GM12864 (cell line): ENCODE data around the gene FITM1.

Experiments
- DNase-seq: peaks from one replicate; pipeline ENCODE4 v3.0.0-alpha.2; 2011; ENCODE audit warnings: low read depth
- H3K4me3 ChIP-seq: 2 replicates; pipeline ENCODE4 v1.5.1; 2011; ENCODE audit warnings: mild to moderate bottlenecking, low read depth, low read length, control low read depth
- TF ChIP-seq, protein P1 (sequence below): IDR thresholded peaks from 2 replicates; pipeline ENCODE4 v1.5.1; 2011; ENCODE audit warnings: low read depth, mild to moderate bottlenecking, moderate library complexity, low read length, control low read depth, inconsistent platforms; ENCODE audit errors: missing control alignments

FITM1 gene

DNA sequence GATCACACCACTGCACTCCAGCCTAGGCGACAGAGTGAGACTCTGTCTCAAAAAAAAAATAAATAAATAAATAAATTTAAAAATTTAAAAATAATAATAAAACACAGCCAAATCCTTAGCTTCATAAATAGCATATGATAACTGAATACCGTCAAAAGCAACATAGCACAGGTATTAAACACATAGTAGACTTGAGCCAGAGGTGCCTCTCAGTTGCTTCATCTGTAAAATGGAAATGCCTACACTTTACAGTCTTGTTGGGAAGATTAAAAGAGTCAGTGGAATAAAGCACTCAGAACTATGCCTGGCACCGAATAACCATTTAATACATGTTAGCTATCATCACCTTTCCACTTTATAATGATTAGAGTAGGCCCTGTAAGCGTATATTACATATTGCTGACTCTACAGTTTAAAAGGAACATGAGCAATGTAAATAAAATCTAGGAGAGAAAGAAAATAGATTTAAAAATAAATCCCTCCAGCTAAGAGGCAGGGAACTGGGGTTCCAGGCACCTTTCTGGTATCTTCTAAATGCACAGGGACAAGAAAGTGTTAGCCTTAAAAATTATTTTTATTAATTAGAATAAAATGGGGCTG is 23.7 kb upstream of the FITM1 start:
- TF ChIP-seq, protein P1, sequence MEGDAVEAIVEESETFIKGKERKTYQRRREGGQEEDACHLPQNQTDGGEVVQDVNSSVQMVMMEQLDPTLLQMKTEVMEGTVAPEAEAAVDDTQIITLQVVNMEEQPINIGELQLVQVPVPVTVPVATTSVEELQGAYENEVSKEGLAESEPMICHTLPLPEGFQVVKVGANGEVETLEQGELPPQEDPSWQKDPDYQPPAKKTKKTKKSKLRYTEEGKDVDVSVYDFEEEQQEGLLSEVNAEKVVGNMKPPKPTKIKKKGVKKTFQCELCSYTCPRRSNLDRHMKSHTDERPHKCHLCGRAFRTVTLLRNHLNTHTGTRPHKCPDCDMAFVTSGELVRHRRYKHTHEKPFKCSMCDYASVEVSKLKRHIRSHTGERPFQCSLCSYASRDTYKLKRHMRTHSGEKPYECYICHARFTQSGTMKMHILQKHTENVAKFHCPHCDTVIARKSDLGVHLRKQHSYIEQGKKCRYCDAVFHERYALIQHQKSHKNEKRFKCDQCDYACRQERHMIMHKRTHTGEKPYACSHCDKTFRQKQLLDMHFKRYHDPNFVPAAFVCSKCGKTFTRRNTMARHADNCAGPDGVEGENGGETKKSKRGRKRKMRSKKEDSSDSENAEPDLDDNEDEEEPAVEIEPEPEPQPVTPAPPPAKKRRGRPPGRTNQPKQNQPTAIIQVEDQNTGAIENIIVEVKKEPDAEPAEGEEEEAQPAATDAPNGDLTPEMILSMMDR, result no peak
- H3K4me3 ChIP-seq, result no peak overlapping the region
- DNase-seq, result no peak

DNA sequence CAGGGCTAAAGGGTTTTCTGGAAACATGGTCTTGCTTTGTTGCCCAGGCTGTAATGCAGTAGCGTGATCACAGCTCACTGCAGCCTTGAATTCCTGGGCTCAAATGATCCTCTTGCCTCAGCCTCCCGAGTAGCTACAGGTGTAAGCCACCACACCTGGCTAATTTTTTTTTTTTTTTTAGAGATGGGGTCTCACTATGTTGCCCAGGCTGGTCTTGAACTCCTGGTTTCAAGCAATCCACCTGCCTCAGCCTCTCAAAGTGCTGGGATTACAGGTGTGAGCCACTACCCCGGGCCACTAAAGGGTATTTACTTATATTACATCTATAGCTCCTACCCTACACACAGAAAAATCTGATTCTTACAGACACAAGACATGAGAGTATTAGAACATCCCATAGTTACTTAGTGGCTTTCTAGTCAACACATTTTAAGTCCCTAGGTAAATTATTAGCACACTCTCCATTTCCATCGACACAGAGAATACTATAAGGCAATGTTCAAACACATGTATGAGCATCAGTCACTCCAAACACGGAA is 22.1 kb upstream of the FITM1 start:
- DNase-seq, result no peak
- TF ChIP-seq, protein P1, result no peak
- H3K4me3 ChIP-seq, result no peak overlapping the region

DNA sequence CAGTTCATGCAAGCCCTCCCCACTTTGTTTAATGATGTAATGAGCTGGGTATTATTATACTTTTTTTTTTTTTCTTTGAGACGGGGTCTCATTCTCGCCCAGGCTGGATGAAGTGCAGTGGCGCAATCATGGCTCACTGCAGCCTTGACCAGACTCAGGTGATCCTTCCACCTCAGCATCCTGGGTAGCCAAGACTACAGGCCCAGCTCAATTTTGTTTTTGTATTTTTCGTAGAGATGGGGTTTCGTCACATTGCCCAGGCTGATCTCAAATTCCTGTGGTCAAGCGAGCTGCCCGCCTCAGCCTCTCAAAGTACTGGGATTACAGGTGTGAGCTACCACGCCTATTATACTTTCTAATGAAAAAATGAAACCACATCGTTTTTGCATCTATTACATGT is 20.4 kb upstream of the FITM1 start:
- no peak for DNase-seq
- no peak overlapping the region for H3K4me3 ChIP-seq
- TF ChIP-seq, protein P1, result no peak

DNA sequence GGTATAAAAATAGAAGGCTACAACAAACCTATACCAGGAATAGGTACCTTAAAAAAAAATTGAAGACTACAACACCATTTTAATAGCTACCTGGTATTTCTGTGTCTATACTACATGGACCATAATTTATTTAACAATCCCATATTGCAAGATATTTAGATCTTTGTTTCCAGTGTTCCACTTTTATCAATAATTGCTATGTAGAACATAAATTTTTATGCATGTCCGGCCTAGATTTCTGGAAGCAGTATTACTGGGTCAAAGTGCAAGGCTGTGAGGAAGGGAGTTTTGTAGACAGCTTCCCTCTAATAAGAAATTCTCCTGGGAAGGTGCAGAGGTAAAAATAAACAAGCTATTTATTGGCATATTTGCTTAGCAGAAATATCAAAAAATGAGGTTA is 19.9 kb upstream of the FITM1 start:
- H3K4me3 ChIP-seq, result no peak overlapping the region
- TF ChIP-seq, protein P1, result no peak
- no peak for DNase-seq

DNA sequence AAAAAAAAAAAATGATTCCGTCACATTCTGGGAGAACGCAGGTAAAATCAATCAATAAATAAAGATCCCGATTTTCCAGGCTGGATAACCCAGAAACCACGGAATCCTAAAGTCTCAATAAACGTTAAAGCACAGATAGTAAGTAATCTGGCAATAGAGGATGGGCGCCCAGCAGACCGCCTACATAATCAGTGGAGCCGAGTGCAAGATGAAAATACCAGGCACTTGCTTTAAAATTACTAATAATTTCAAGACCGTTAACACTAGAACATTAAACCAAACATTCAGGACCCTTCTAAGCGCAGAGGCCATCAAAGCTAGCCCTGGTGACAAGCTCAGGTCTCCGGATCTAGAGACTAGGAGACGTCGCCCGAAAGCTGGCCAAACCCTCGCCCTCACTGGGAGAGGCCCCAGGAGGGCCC is 17.1 kb upstream of the FITM1 start:
- DNase-seq, result no peak

DNA sequence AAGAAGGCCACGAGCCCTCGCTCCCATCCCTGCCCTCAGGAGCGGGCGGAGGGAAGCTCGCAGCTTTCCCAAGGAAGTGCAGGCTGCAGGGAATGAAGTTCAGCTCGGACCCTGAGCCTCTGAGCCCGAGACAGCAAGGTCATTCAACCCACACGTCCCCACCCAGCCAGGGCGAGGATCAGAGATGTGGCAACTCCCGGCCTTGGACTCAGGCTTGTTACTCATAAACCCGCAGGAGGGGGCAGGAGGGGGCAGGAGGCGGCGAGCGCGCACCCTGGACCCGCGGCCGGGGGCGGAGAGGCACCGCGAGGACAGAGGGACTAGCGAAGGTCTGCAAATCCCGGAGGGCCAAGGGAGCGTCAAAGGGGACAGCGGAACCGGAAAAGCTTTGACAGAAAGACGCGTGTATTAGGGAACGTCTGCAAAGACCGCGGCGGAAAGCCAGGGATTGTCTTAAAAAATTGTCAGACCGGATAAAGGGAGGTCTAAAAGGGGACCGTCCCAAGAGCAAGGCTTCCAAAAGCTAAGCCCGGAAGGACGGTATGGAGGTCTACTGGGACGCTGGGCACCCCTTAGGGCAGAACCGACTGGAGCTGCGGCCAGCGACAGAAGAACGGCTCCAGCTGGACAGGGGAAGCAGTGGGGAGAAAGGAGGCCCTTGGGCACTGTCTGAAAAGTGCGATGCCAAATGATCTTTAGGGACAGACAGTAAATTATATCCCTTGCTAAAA is 16.5 kb upstream of the FITM1 start:
- H3K4me3 ChIP-seq, result peak overlapping the region; percentile 75
- TF ChIP-seq, protein P1, result no peak
- DNase-seq, result peak; percentile 82

More for the DNA sequence above, 17.1 kb upstream of the FITM1 start:
- TF ChIP-seq, protein P1, result no peak
- peak overlapping the region; percentile 75 for H3K4me3 ChIP-seq
